Amniotic stem cell (primary cell): Measurements from ENCODE around the gene LGALS8.

Experiments
- DNase-seq: peaks from one replicate; lab custom pipeline; 2025; lab: John Stamatoyannopoulos, UW

Gene LGALS8

DNA sequence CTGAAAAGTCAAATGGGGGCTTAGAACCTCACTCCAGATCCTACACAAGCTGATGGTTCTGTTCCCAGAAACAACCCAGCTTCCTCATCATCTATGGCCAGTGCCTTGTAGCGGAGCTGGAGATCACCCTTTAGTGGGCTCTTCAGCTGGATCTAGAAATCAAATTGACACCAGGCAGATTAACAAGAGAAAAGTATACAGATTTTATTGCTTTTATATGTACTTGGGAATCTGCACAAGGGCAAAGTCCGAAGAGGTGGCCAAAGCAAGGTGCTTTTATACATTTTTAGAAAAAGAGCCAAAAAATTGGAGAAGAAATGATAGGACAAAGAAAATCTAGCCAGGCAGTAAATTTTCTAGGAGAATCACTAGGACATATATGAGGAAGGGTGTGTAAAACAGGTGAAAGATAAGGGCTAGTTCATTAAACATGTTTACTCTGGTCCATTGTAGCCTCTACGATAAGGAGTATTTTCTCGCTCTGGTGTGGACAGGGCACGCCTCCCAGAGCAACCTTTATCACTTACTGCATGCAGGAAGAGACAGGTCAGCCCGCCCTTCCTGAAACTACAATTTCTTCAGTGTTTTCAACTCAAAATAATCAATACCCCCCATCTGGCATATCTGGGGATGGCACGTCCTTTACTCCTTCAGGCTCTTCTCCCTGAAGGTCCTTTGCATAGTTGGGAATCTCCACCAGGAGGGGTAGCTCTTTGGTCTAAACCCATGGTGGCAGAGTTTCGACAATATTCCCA is 14.0 kb upstream of the LGALS8 start:
- no peak for DNase-seq

- DNase-seq = no peak
Measured at GRCh38 chr1:236511735-236512418, 11.9 kb upstream of the LGALS8 start.

GRCh38 chr1:236514703-236515442 is 8.9 kb upstream of the LGALS8 start:
- DNase-seq = no peak

- no peak for DNase-seq
Measured at GRCh38 chr1:236515443-236515958, 8.3 kb upstream of the LGALS8 start.

- peak; percentile 42 for DNase-seq
Measured at GRCh38 chr1:236516929-236517704, 6.7 kb upstream of the LGALS8 start.

DNA sequence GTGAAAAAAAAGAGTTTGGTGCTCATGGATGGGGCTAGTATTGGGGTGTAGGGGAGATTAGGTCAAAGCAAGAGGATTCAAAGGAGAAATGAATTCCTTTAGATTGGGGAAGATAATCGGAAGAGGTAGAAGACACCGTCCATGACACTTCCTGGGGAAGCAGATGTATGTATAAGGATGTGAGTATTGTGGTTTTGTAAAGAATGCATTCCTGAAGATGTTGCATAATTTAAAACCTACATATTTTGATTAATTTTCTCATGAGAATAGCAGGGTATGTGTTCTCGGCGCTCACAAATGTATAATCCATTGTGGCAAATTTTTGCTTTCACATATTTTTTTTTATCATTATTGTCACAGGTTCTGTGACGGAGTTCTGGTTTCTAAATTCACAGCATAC is 5.5 kb upstream of the LGALS8 start:
- no peak for DNase-seq

- no peak for DNase-seq
Measured at GRCh38 chr1:236520445-236521005, 3.3 kb upstream of the LGALS8 start.

- DNase-seq = no peak
Measured at GRCh38 chr1:236522937-236523703, 662 bp upstream of the LGALS8 start.

- DNase-seq = peak; percentile 67
Measured at GRCh38 chr1:236524142-236524894, 536 bp downstream of the LGALS8 start.

- no peak for DNase-seq
Measured at GRCh38 chr1:236524895-236525184, 1.1 kb downstream of the LGALS8 start.

DNA sequence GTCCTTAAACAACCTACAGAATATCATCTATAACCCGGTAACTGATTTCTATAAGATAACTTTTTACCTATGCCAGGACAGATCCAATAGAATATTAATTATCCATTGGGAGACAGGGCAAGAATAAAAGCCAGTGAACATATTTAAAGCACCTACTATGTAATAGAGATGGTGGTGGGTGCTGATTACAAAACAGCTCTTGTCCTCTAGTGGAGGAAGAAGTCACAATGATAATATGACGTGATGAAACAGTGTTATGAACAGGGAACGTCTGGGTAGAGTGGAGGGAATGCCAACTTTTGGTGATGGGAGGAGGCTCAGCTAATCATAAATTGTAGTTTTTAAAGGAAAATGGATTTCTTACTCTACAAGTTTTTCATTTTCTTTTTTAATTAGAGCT is 2.3 kb downstream of the LGALS8 start:
- DNase-seq = no peak

- no peak for DNase-seq
Measured at GRCh38 chr1:236530286-236530685, 6.5 kb downstream of the LGALS8 start.

GRCh38 chr1:236530959-236531358 is 7.2 kb downstream of the LGALS8 start:
- DNase-seq = no peak

DNA sequence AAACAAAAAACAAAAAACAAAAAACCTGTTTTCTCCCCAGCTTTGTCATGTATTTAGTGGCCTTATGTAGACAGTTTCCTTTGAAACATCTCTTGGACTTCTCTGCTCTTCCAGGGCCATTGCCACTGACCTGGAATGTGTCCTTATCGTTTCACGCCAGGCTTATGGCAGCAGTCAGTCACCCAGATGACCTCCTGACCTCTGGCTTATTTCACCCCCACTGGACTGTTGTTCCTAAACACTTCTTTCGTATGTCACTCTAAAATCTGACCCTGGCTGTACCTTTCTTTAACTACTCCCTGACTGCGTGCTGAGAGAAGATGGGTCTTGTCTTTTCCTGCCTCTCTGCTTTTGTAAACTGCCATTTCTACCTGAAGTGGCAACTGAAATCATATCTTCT is 9.1 kb downstream of the LGALS8 start:
- DNase-seq = no peak

- no peak for DNase-seq
Measured at GRCh38 chr1:236534151-236534651, 10.4 kb downstream of the LGALS8 start.

GRCh38 chr1:236535190-236535589 is 11.4 kb downstream of the LGALS8 start:
- no peak for DNase-seq

GRCh38 chr1:236535662-236536161 is 11.9 kb downstream of the LGALS8 start:
- no peak for DNase-seq

DNA sequence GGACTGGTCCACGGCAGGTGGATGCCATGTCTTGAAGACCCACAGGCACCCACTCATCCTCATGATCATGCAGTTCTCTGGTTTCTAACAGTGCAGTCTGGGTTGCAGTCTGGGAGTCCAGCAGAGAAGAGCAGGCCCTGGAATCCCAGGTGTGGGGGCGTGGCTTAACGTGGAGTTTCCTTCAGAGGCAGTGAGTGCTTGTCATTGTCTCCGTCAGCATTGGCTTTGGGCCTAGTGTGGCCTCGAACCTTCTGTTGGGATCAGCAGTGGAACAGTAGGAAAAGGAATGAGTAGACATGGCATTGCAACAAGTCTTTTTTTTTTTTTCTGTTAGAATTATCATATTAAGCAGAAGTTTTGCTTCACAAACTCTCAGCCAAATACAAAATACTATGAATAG is 12.8 kb downstream of the LGALS8 start:
- no peak for DNase-seq

DNA sequence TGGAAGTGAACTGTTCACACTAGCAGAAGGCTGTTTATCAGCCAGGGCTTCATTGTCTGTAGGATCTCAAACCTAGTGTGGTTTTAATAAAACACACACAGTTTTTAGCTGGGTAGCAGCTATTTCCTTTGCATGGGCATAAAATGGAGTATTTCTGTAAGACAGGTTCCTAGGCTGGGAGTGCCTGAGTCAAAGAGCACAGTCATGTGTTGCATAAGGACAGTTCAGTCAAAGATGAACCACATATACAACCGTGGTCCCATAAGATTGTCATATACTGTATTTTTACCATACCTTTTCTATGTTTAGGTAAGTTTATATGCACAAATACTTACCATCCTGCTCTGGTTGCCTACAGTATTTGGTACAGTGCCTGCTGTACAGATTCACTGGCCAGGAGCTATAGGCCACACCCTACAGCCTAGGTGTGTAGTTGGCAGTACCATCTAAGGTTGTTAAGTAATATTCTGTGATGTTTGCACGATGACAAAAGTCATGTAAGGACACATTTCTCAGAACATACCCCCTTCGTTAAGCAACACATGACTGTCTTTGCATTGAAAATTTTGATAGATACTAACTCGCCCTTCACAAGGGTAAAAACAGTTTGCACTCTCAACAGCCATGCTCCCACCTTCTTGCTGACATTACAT is 17.2 kb downstream of the LGALS8 start:
- DNase-seq = no peak
